Small intestine (tissue), 7 donors: ENCODE data around the gene SORL1-AS1.

Source experiments
- DNase-seq, 2 donors: peaks; one replicate each; pipeline versions ENCODE4 v3.0.0 to v3.0.0-alpha.2; 2013
- FAIRE-seq: peaks from 2 replicates; lab custom pipeline; 2012; peaks lifted over from hg19 to GRCh38; lab: Jason Lieb, UNC
- H3K27ac ChIP-seq, 3 donors: one replicate each; pipeline ENCODE4 v1.5.1; 2013; ENCODE audit warnings: low read length in 2 of 3, mild to moderate bottlenecking in 2 of 3, control low read depth in 1 of 3, inconsistent platforms in 1 of 3, low read depth in 1 of 3, moderate library complexity in 1 of 3
- H3K27me3 ChIP-seq, 3 donors: one replicate each; pipeline ENCODE4 v1.6.1; 2013; ENCODE audit warnings: low read length in 3 of 3, inconsistent platforms in 1 of 3; ENCODE audit not compliant: control insufficient read depth in 3 of 3, insufficient read depth in 3 of 3
- H3K36me3 ChIP-seq, 3 donors: one replicate each; pipeline ENCODE4 v1.6.1; 2013; ENCODE audit warnings: low read length in 3 of 3, inconsistent platforms in 1 of 3, low read depth in 1 of 3, mild to moderate bottlenecking in 1 of 3, moderate library complexity in 1 of 3; ENCODE audit not compliant: control insufficient read depth in 3 of 3, insufficient read depth in 2 of 3
- H3K4me1 ChIP-seq, 3 donors: one replicate each; pipeline ENCODE4 v1.6.1; 2013; ENCODE audit warnings: low read length in 2 of 3, inconsistent platforms in 1 of 3, low read depth in 1 of 3, mild to moderate bottlenecking in 1 of 3, moderate library complexity in 1 of 3; ENCODE audit not compliant: control insufficient read depth in 3 of 3, insufficient read depth in 2 of 3
- H3K4me3 ChIP-seq, 3 donors: one replicate each; pipeline ENCODE4 v1.5.1; 2013; ENCODE audit warnings: low read length in 3 of 3, control low read depth in 1 of 3, inconsistent platforms in 1 of 3, low read depth in 1 of 3, mild to moderate bottlenecking in 1 of 3, moderate library complexity in 1 of 3
- H3K9me3 ChIP-seq, 2 donors: one replicate each; pipeline ENCODE4 v1.6.1; 2013; ENCODE audit warnings: low read depth in 1 of 2, low read length in 1 of 2; ENCODE audit not compliant: control insufficient read depth in 2 of 2, insufficient read depth in 1 of 2
- WGBS, 3 donors: extraction: QIAGEN DNeasy Blood & Tissue Kit; methylation state at CpG; one replicate each; pipeline ENCODE4 v1.1.7; 2013; 5-methylcytosine and 5-hydroxymethylcytosine counted together
- donor health status: healthy with polysubstance abuse.
- donor health status: control.
- donor health status: control.
- donor health status: Bipolar disorder and iron deficiency.
- donor health status: healthy.

The SORL1-AS1 gene

DNA sequence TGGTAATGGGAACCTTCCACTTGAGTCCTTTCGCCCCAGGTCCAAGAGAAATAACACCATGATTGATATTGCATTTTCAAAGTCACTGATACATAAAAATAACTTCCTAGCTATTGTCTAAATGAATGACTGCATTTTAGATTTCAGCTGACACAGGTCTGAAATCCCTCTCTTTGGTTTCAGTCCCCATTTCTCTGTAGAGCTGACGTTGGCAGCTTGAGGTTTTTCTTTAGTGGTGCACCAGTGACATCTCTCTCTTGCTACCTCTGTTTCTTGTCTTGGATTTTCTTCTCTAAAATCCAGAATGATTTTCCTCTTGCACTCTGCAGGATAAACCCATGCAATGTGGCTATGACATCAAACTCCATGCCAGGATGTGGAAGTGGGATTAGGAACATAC, 32.4 kb downstream of the SORL1-AS1 start:
- H3K27ac ChIP-seq = no peak overlapping the region
- H3K27me3 ChIP-seq = no peaks in the 10 kb centered on the region
- no peak for FAIRE-seq
- peaks cover 0 to 6% (median 4%) of the 10 kb centered on the region in 3 donors for H3K4me1 ChIP-seq
- no peaks in the 10 kb centered on the region for H3K9me3 ChIP-seq
- no peak overlapping the region for H3K4me3 ChIP-seq
- 83 to 93% (median 92%) methylated on average over 2 of the region's 2 CpGs for WGBS, 3 donors
- DNase-seq = no peak
- H3K36me3 ChIP-seq = no peaks in the 10 kb centered on the region

DNA sequence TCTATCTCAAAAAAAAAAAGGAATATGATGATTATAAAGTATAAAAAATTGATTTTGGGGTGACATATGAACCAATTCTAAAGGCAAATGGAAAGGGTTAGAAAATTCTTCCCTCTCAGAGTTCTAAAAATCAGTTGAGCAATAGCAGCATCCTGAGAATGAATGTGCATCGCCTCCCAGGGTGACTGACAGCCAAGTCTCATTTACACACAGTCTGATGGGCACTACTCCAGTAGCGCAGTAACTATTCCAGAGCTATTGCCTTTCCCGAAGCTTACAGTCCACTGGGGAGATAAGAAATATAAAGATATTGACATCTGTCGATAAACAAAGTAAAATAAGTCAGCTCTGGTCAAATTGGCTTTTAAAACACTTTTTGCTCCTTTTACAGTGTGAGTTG, 32.9 kb downstream of the SORL1-AS1 start:
- no peak overlapping the region for H3K4me3 ChIP-seq
- H3K27ac ChIP-seq = no peak overlapping the region
- FAIRE-seq (no peak), DNase-seq (no peak)
- no peaks in the 10 kb centered on the region for H3K36me3 ChIP-seq
- 27 to 73% (median 41%) methylated on average over 4 of the region's 4 CpGs for WGBS, 3 donors
- H3K9me3 ChIP-seq = no peaks in the 10 kb centered on the region
- peaks cover 0 to 6% (median 4%) of the 10 kb centered on the region in 3 donors for H3K4me1 ChIP-seq
- no peaks in the 10 kb centered on the region for H3K27me3 ChIP-seq

DNA sequence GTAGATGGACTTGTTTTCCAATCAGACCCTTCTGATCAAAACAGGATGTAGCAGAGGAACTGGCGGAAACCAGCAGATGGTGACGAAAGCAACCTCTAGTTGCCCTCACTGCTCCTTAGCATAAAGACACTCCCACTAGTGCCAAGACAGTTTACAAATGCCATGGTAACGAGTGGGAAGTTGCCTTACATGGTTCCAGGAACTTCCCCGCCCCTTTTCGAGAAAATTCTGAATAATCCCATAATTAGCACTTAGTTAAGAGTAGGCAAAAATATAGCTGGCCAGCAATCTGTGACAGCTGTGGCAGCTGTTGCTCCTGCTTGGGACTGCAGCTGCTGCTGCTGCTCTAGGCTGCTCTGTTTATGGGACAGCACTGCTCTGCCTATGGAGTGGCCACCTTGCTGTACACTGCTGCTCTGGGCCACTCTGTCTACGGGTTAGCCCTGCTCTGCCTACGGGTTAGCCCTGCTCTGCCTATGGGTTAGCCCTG, 34.1 kb downstream of the SORL1-AS1 start:
- DNase-seq = peak; percentile 14 to 21
- peak overlapping the region in 1 of 3 donors; percentile 2 for H3K27ac ChIP-seq

DNA sequence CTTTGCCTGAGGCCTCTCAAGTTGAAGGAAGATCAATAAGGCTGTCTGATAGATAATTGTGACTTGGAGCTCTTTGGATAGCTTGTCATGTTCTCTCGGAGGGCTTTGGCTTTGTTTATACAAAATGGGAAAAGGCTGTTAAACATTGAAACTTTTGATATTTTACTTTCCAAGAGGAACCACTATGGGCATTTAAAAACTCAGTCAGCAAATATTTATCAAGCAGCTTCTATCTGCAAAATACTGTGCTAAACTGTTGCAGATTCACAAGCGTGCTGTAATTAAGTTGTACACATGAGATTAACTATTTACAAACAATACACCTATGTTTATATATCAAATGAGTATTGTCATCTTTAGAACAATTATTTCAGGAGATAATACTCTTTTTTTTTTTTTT, 35.2 kb downstream of the SORL1-AS1 start:
- Histone ChIP-seq H3K27me3 (no peaks in the 10 kb centered on the region), H3K4me3 (no peak overlapping the region), H3K9me3 (no peaks in the 10 kb centered on the region), H3K27ac (peak overlapping the region in 1 of 3 donors; percentile 35), H3K36me3 (no peaks in the 10 kb centered on the region), H3K4me1 (peaks cover 0 to 6% (median 4%) of the 10 kb centered on the region in 3 donors)
- DNase-seq = no peak
- no peak for FAIRE-seq
- WGBS, 3 donors = 55 to 79% (median 73%) methylated on average over 2 of the region's 2 CpGs

More for the DNA sequence above, 34.1 kb downstream of the SORL1-AS1 start:
- Histone ChIP-seq H3K4me1 (peaks cover 0 to 6% (median 4%) of the 10 kb centered on the region in 3 donors), H3K36me3 (no peaks in the 10 kb centered on the region), H3K4me3 (no peak overlapping the region), H3K27me3 (no peaks in the 10 kb centered on the region), H3K9me3 (no peaks in the 10 kb centered on the region)
- WGBS, 3 donors = 64 to 81% (median 72%) methylated on average over 7 of the region's 7 CpGs
- no peak for FAIRE-seq

DNA sequence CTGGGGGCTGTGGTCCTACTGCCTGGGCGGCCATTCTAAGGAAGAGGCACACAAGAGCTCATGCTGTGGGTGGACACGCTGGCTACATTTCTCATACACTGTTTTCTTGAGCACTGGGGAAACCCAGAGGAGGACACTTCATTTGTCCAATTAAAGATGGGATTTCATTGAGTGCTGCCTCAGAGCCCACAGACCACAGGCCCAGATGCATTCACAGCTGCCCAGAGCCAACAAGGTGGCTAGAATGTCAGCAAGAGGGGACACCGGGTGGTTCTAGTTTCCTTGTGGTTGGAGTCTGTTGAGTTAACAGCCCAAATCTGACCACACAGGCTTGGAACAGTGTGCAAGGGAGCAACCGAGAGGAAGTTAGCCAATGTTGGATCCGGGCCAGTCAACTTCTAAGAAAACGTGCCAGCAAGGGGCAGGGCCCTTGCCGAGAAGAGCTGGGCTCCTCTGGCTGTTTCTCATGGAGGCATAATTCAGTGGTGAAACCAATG, 35.7 kb downstream of the SORL1-AS1 start:
- DNase-seq = peak; percentile 20 to 76
- Histone ChIP-seq H3K9me3 (no peaks in the 10 kb centered on the region), H3K27ac (peak overlapping the region in 1 of 3 donors; percentile 35), H3K36me3 (no peaks in the 10 kb centered on the region), H3K4me1 (peaks cover 0 to 6% (median 4%) of the 10 kb centered on the region in 3 donors), H3K27me3 (no peaks in the 10 kb centered on the region), H3K4me3 (no peak overlapping the region)
- WGBS, 3 donors = 23 to 26% (median 25%) methylated on average over 7 of the region's 7 CpGs
- no peak for FAIRE-seq

DNA sequence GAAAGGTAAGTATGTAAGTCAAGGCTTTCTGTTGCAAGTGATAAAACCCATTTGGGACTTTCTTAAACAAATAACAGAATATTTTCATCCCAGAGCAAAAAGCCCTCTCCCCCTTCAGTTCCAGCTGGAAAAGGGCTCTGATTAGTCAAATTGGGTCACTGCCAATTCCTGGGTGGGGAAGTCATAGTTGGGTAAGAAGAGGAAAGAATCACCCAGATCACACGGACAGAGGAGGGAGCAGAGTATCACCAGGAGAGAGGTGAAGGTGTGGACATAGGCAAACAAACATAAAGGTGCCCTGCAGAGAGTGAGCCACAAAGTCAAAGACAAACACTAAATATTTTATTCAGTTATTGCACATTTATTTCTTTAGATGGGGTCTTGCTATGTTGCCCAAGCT, 36.9 kb downstream of the SORL1-AS1 start:
- H3K4me1 ChIP-seq = peaks cover 0 to 6% (median 4%) of the 10 kb centered on the region in 3 donors
- DNase-seq (peak; percentile 14 to 21), FAIRE-seq (no peak)
- no peak overlapping the region for H3K4me3 ChIP-seq
- no peaks in the 10 kb centered on the region for H3K27me3 ChIP-seq
- no peaks in the 10 kb centered on the region for H3K9me3 ChIP-seq
- no peaks in the 10 kb centered on the region for H3K36me3 ChIP-seq
- 5 to 21% (median 13%) methylated on average over 1 of the region's 1 CpG for WGBS, 3 donors
- H3K27ac ChIP-seq = no peak overlapping the region

DNA sequence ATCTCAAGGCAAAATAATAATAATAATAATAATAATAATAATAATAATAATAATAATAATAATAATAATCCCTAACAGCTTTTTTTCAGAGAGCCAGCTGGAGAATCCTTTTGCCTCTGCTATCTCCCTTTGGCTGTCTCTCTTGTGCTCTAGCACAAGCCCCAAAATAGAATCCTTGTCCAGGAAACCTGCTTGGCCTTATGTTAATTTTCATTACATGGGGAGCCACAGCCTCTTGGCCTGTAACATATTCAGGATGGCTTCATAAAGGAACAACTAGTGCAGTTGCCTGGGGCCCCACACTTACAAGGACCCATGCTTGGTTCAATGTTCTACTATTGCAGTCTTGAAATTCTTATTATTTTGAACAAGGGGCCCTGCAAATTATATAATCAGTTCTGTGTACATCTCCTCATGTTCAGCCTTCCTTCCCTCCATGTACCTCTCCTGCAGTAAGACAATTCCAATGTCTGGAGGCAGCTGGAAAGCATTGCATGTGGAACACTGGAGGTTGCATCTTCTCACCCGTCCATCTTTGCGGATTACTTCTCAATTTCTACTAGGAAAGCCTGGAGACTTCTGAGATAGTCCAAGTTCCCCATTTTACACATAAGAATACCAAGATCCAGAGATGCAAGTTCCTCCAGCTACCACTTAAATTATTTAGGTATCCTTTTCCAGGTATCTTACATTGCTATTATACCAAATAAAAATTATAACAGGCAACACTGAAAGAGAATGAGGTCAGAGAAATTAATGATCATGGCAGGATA, 38.4 kb downstream of the SORL1-AS1 start:
- Histone ChIP-seq H3K27ac (no peak overlapping the region), H3K4me1 (peaks cover 0 to 6% (median 4%) of the 10 kb centered on the region in 3 donors), H3K4me3 (no peak overlapping the region), H3K36me3 (no peaks in the 10 kb centered on the region), H3K27me3 (no peaks in the 10 kb centered on the region), H3K9me3 (no peaks in the 10 kb centered on the region)
- FAIRE-seq (no peak), DNase-seq (no peak)
- 91 to 100% (median 98%) methylated on average over 2 of the region's 2 CpGs for WGBS, 3 donors

DNA sequence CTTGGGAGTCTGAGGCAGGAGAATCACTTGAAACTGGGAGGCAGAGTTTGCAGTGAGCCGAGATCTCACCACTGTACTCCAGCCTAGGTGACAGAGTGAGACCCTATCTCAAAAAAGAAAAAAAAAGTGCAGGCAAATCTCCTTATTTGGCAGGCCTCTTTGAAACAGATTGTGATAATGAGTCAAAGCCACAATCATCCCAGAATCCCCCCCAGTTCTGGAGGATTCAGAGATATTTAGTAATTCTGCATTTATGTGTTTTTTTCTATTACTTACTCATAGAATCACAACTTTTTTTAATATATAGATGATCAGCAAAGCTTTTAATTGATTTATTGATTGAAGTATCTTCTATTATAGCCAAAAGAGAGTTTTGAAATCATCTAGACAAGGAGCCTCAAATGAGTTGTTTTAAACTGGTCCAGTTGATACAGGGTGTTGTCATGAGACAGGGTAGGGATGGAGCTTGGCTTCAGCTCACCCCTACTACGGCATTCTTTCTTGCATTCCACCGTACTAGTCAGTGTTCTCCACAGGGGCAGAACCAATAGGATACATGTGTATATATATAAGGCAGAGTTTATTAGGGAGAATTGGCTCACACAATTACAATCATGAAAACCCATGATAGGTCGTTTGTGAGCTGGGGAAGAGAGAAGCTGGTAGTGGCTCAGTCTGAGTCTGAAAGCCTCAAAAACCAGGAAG, 39.9 kb downstream of the SORL1-AS1 start:
- Histone ChIP-seq H3K9me3 (no peaks in the 10 kb centered on the region), H3K4me1 (peaks cover 4 to 6% (median 5%) of the 10 kb centered on the region in 3 donors), H3K36me3 (no peaks in the 10 kb centered on the region), H3K4me3 (no peak overlapping the region), H3K27ac (no peak overlapping the region), H3K27me3 (no peaks in the 10 kb centered on the region)
- WGBS, 3 donors = 70 to 73% (median 72%) methylated on average over 4 of the region's 4 CpGs
- no peak for FAIRE-seq
- DNase-seq = no peak
